ENCODE results near the gene MACROD2. TPM values are rescaled to one million over a fixed set of nuclear protein-coding genes. Genes with fewer than 3 reads are reported as not detected.

The MACROD2 gene
- total RNA-seq, 1 experiment from 2014 or later = 3.4 TPM

GRCh38 chr20:16049529-16050093 is 2054.3 kb downstream of the MACROD2 start:
- in situ Hi-C loops (cut with HindIII; ENCODE audit: low pct_unique_long_range_greater_than_20kb, low sequenced_read_pairs) = no loop called here
- no peak for DNase-seq (ENCODE audit: low read depth)

GRCh38 chr20:16050366-16050765 is 2055.1 kb downstream of the MACROD2 start:
- no peak for DNase-seq (ENCODE audit: low read depth)
- in situ Hi-C loops (cut with HindIII; ENCODE audit: low pct_unique_long_range_greater_than_20kb, low sequenced_read_pairs) = no loop called here

- in situ Hi-C loops (cut with HindIII; ENCODE audit: low pct_unique_long_range_greater_than_20kb, low sequenced_read_pairs) = no loop called here
- DNase-seq (ENCODE audit: low read depth) = no peak
Measured at GRCh38 chr20:16051968-16052367, 2056.7 kb downstream of the MACROD2 start.

DNA sequence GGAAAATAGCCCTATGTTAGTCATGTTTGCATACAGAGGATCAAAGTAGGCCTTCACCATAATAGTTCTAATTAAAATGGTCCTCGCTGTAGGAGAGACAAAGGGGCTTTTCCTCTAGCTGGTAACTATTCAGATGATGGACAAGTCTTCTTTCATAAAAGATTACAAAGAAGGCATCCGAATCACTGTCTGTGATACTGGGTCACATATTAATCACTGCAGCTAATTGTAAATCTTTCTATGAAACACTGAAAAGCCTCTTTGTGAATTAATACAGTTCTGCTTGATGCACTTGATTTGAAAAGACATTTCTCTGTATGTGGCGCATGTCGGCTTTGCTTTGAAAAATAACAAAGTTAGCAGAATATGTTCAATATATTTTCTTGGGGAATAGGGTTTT is 2057.1 kb downstream of the MACROD2 start:
- in situ Hi-C loops (cut with HindIII; ENCODE audit: low pct_unique_long_range_greater_than_20kb, low sequenced_read_pairs) = no loop called here
- DNase-seq (ENCODE audit: low read depth) = no peak

DNA sequence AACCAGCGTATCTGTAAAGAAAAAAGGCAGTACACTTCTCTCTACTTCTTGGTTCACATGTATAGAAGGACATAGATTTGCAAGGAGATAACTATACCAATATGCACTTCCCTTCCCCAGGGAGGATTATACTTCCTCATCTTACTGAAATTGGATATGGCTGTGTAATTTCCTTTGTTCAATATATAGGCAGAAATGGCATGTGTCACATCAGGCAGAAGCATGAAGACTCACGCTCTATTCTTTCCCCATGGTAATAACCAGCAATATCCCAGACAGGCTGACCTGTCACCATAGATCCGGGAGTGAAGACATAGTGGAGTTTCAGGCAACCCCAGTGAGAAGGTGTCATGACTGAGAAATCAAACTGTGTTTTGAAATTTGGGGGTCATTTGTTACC is 2059.7 kb downstream of the MACROD2 start:
- in situ Hi-C loops (cut with HindIII; ENCODE audit: low pct_unique_long_range_greater_than_20kb, low sequenced_read_pairs) = no loop called here
- no peak for DNase-seq (ENCODE audit: low read depth)

DNA sequence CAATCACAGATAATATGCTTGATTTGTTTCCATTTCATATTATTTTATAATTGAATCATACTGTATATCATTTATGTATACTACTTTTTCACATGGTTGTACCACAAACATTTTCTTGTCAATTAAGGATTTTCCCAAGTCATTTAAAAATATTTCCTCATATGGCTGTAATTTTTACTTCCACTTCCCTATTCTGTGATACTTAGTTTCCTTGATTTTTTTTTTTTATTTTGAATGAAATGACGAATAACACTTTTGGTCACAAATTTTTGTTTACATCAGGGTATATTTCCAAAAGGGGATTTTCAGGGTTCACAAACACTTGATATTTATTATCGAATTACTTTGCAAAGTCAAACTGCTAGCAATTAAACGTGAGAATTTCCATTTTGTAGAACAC is 2062.3 kb downstream of the MACROD2 start:
- in situ Hi-C loops (cut with HindIII; ENCODE audit: low pct_unique_long_range_greater_than_20kb, low sequenced_read_pairs) = no loop called here
- no peak for DNase-seq (ENCODE audit: low read depth)

DNA sequence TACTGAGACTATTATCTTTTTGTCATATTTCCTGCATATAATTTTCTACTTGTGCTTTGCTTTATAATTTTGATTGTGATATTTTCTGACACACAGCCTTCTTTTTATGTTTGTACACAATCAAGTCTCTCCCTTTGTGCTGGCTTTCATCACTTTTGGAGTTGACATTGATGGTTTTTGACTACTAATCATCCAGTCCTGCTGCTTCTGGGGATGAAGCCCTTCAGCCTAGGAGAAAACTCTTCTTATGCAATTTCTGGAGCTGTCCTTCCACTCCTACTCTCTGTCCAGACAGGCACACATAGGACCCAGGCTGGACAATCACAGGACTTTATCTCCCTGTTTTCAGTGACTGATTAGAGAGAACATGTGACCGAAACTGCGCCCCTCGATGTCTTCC is 2063.0 kb downstream of the MACROD2 start:
- no peak for DNase-seq (ENCODE audit: low read depth)
- in situ Hi-C loops (cut with HindIII; ENCODE audit: low pct_unique_long_range_greater_than_20kb, low sequenced_read_pairs) = no loop called here

GRCh38 chr20:16059841-16060240 is 2064.5 kb downstream of the MACROD2 start:
- no peak for DNase-seq (ENCODE audit: low read depth)
- in situ Hi-C loops (cut with HindIII; ENCODE audit: low pct_unique_long_range_greater_than_20kb, low sequenced_read_pairs) = no loop called here

DNA sequence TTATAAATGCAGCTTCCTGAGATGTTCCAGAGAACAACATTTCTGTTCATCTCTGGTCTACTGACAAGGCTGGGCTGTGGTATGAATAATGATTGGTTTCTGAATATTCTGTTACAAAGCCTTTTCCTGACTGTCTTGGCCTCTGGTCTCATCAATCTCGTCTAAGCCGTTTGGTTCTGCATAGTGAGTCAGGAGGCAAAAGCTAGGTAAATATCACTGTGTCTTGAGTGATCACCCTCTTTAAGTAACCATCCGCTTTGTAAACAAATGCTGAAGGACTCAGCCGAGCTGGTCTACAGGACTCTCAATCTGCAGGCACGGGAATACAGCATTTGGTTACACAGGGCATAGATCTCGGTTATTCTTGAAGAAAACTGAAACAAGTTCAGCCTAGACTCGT is 2066.0 kb downstream of the MACROD2 start:
- no peak for DNase-seq (ENCODE audit: low read depth)
- in situ Hi-C loops (cut with HindIII; ENCODE audit: low pct_unique_long_range_greater_than_20kb, low sequenced_read_pairs) = no loop called here

DNA sequence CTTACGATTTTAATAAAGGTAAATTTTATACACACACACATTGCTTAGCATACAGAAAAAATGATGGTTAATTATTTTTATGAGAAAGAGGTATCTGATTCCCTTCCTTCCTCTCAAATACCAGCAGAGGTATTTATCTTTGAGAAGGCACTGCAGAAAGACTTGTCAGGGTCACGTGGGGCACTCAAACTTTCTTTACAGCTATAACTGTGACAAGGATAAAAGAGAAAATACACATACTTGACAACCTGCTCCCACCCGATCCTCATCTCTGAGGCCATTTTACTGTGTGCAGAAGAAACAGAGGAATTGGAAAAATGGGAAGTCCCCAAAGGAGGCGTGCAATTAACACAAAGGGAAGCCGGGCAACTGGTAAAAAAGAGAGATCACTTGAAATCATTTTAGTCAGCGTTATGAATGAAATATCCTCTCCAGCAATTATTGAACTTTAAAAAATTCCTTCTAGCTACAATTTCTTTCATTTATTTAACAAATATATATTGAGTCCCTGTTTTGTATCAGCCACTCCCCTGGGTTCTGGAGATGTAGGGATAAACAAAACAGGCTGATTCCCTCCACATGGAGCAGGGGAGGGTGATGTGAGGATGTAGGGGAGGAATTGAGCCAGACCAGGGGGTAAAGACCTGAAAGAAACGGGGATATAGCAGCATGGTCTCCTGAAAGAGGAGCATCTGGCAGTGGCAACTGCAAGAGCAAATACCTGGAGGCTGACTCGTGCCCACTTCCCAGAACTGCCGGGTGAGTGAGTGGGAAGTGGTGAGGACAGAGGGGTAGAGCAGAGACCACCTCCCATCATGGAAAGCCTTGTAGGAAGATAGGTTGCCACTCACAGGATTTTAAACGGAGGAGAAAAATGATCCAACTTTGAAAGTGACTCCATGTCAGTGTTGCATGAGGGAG is 2067.6 kb downstream of the MACROD2 start:
- in situ Hi-C loops (cut with HindIII; ENCODE audit: low pct_unique_long_range_greater_than_20kb, low sequenced_read_pairs) = no loop called here
- no peak for DNase-seq (ENCODE audit: low read depth)

GRCh38 chr20:16063881-16064280 is 2068.6 kb downstream of the MACROD2 start:
- DNase-seq (ENCODE audit: low read depth) = no peak
- in situ Hi-C loops (cut with HindIII; ENCODE audit: low pct_unique_long_range_greater_than_20kb, low sequenced_read_pairs) = no loop called here

GRCh38 chr20:16064989-16065707 is 2069.8 kb downstream of the MACROD2 start:
- no peak for DNase-seq (ENCODE audit: low read depth)
- in situ Hi-C loops (cut with HindIII; ENCODE audit: low pct_unique_long_range_greater_than_20kb, low sequenced_read_pairs) = no loop called here

DNA sequence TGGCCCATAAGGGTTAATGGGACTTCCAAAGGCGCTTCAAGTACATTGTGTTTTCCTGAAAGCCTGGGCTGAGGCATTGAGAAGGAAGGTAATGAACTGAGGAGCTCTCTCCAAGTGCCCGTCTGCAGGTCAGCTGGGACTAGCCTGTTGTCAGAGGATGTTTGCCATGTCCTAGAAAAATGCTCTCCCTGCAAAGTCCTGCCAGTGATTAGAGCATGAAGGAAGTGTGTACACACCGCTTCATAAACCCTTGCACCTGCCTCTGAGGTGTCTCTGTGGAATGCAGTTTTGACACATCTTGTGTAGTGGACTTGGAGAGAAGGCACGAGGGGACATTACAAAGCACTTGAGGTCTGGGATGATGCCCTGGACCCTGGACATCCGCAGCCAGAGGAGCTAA is 2071.3 kb downstream of the MACROD2 start:
- in situ Hi-C loops (cut with HindIII; ENCODE audit: low pct_unique_long_range_greater_than_20kb, low sequenced_read_pairs) = no loop called here
- DNase-seq (ENCODE audit: low read depth) = no peak

DNA sequence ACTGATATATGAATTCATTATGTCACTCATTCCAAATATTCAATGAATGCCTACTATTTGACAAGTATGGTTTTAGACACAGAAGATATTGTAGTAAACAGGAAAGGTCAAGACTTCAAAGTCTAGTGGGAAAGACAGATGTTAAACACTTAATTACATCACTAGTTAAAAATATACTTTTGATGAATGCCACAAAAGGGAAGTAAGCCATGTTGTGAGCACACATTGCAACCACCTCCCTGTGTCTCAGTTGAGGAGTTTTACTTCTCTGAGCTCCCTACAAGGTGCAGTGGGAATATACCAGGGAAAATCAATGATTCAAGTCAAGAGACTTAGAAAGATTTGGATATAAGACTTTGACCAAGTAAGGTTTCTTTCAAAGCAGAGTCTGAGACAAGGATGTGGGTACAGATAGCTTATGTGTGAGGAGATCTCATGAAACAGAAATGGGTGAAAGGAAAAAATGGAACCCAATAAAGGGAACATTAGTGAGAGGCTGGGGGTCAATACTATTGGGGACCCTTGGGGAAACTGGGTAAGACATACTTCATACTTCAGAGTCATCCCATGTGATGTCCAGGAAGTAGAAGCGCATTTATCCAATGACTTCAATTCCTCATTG is 2074.2 kb downstream of the MACROD2 start:
- in situ Hi-C loops (cut with HindIII; ENCODE audit: low pct_unique_long_range_greater_than_20kb, low sequenced_read_pairs) = no loop called here
- DNase-seq (ENCODE audit: low read depth) = no peak

DNA sequence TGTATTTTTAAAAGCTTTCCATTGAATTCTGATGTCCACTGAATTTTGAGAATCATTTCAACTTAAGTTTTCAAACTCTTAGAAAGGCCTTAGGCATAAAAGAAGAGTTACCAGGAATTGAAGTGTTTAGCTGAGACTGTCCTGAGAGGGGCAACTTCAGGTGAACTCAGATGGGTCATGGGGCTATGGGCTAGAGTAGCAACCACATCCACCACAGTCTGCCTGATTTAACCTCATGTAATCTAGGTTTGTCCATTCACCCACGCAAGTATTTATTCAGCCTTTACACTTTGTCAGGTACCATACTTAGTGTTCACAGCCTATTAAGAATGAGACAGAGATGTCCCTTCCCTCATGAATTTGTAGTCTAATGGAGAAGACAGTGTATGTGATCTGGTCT is 2076.9 kb downstream of the MACROD2 start:
- no peak for DNase-seq (ENCODE audit: low read depth)
- in situ Hi-C loops (cut with HindIII; ENCODE audit: low pct_unique_long_range_greater_than_20kb, low sequenced_read_pairs) = no loop called here

- no peak for DNase-seq (ENCODE audit: low read depth)
Measured at GRCh38 chr20:16078172-16078898, 2083.0 kb downstream of the MACROD2 start.

DNA sequence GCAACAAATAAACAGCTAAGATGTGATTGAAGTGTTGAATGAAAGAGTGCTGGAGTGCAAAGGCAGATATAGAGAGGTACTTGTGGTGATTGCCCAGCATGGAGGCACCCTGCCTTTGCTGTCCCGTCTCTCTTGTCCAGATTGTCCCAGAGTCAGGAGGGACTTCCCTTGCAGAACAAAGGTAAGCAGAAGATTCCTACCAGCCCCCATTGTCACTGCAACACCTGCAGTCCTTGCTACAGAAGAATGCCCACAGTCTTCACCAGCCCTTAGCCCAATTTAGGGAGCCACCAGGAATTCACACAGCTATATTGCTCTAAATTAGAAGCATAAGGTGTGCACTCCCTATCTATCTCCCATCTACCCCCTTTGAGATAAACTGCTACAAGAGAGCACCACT is 2086.1 kb downstream of the MACROD2 start:
- no peak for DNase-seq (ENCODE audit: low read depth)
- in situ Hi-C loops (cut with HindIII; ENCODE audit: low pct_unique_long_range_greater_than_20kb, low sequenced_read_pairs) = no loop called here

More at GRCh38 chr20:16078172-16078898, 2083.0 kb downstream of the MACROD2 start:
- in situ Hi-C loops (cut with HindIII; ENCODE audit: low pct_unique_long_range_greater_than_20kb, low sequenced_read_pairs) = no loop called here

DNA sequence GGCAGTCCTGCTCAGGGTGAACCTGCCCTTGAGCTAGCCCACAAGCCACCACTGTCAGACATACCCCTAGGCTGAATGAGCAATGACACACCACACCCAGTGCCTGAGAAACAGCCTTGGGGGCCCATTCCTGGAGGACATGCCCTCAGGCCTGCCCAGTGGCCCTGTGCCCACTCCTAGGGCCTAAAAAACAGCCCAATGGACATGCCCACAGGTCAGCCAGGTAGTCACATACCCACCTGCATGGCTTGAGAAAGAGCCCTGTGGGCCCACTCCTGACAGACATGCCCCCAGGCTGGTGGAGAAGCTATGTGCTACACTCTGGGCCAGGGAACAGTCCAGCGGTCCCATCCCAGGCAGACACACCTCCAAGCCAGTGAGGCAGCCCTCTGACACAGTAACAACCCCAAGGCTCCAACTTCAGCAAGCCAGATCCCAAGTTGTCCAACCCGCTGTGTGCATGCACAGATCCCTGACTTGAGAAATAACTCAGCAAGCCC is 2086.8 kb downstream of the MACROD2 start:
- in situ Hi-C loops (cut with HindIII; ENCODE audit: low pct_unique_long_range_greater_than_20kb, low sequenced_read_pairs) = no loop called here

More for the DNA sequence above, 2086.8 kb downstream of the MACROD2 start:
- no peak for DNase-seq (ENCODE audit: low read depth)
